GM18909 (cell line): ENCODE measurements around the gene RAPGEF3.
A peak's percentile ranks its signal among the peaks of the same experiment; 100 is the strongest.

ENCODE experiments used
- ATAC-seq: cut with Tn5 transposase; IDR thresholded peaks from one replicate; pipeline ENCODE4 v1.9.1; 2021; ENCODE audit warnings: mild to moderate bottlenecking; ENCODE audit not compliant: unreplicated experiment, poor library complexity

The RAPGEF3 gene

DNA sequence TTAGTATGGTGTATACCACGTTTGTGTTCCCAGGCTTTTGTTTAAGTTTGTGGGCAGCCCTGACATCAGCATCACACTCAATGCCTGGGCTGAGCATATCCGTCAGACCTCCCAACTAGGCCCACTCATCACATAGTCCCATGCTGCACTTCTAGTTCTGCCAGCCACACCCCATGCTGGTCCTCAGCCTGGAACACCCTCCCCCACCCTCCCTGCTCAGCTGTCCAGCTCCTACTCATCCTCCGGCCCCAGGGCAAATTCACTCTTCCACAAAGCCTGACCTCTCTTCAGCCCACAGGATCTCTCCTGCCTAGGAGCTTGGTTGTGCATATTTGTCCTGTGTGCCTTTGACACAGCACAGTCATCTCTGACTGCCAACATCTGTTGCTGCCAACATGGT, 29.4 kb downstream of the RAPGEF3 start:
- ATAC-seq = no peak

DNA sequence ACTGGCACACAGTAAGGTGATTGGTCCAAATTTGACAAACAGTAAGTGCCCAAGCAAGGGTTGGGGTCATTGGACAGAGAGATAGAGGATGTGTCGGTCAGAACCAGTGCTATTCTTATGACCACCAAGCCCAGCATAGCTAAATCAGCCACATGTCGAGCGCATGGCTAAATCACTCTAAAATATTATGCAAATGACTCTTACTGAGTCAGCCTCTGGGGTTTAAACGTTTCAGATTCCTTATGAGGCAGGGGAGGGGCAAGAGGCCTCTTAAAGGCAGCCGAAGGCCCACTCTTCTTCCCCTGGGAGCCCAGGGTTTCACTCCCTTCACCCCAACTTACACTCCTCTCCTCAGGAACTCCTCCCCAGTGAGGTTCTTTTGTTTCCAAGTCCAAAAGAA, 32.8 kb downstream of the RAPGEF3 start:
- peak; percentile 79 for ATAC-seq

DNA sequence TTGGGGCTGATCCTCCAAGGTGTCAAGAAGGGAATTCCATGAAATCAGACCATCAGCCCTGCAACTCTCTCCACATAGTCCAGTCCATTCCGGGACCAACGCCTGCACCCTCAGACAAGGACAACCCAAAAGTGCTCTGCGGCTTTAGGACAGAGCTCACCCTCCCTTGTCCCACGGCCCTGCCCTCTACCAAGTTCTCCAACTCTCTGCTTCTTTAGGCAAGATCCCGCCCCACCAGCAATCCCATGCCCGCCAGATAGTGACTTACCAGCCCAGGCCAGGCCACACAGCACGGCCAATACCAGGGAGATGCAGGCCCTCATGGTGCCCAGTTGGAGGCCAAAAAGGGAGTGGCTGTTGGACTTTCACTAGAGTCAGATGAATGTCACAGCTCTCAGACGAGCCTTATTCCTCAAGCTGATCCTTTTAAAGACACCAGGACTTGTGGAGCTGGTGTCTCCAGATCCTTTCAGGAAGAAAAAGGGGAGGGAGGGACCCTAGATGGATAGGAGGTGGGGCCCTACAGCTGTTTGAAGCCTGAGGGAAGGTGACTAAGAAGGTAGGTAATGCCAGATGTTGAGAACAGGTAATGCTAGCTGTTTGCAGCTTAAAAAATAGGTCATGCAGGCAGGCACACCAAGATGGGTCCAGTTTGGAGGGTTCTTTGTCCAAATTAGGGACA, 33.4 kb downstream of the RAPGEF3 start, which contains the start of gene ENDOU:
ENDOU (minus strand) TSS at position 400 of the 682 bp plus-strand sequence; CDS start at position 323, 77 bp downstream.
- ATAC-seq = no peak

DNA sequence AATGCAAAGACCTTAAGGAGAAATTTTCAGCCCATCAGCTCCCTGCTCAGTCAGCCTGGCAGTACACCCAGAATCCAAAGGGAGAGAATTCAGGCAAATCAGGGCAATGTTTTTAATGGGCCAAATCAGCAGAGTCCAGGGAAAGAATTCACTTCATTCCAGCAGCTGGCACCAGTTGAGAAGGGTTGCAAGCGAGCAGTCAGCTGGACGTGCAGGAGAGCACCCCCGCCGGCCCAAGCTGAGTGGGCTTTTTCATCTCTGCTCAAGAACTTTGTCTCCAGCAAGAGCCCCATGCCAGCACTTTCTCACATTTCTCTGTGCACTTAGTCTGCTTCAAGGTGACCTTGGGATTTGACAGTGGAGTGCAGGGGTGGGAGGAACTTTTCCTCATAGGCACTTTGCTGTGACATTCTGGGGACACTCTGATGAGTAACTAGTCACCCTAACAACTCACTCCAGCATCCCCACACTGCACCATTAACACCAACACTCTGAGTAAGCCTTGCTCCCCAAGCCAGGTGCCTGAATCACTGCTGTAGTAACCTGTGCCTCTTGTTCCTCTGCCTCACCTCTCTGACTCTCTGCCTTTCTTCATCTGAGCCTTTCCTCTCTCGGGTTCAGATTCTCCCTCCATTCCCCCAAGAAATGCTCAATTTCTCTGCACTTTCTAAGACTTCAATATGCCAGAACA, 35.6 kb downstream of the RAPGEF3 start:
- ATAC-seq = no peak

DNA sequence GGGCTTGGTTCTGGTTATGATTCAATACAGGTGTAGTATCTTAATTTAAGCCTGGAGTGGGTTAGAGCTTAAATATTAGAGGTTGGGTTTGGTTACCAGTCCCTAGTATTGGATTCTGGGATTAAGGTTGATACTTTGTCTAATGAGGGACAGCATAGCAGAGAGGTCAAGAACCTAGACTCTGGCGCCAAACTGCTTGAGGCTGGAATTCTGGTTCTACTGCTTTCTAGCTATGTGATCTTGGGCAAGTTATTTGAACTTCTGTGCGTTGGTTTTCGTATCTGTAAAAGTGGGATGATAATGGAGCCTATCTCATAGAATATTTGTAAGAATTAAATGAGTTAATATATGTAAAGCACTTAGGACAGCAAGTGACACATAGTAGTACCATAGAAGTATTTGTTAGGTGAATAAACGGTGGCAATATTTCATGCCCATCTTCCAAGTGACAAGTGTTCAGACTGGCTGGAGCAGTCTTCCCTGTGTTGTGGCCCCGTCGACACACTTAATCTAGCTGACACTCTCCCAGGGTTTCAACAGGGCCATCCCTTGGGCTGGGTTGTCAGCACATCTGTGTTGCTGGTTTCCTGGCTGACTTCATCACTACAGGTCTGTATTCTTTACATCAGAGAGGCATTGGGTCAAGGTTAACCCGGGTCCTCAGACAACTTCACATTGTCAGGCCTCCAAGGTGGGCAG, 36.4 kb downstream of the RAPGEF3 start:
- ATAC-seq = no peak

DNA sequence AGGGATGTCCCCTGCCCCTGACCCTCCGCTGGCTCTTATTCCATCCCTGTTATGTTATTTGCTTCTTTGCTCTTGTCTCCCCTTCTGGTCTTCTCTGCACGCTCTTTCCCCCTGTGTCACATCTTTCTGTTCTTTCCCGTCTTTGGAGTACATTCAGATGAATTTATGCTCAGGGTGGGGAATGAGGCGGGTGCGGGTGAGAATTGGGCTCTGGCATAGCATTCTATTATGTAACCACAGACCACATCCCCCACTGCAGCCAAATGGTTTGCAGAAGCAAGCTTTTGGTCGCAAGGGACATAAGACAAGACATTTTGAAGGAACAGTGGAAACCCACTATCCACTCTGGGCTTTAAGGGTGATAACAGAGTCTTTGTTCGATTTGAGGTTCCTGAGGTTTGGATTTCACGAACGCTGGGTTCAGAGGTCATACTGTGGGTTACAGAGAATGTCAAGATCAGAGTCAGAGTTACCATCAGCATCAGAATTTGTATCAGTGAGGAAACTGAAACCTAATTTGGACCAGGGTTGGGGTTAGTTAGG, 37.2 kb downstream of the RAPGEF3 start:
- ATAC-seq = no peak

DNA sequence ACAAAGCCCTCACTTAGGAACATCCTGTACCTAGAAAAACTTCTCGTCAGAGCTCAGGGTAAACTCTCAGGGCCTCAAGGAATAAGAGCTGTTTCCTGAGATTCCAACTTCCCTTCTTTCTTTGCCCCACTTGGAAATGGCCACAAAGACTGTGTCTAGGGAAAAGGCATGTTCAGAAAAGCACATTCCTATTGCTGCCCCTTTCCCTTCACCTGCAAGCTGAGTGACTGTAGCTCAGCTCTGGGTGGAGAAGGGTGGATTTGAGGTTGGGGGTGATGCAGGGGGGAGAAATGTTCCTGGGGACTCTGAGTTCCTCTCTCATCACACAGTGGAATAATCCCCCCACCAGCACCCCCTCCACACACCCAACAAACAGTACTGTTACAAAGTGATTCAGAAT, 40.1 kb downstream of the RAPGEF3 start:
- no peak for ATAC-seq

DNA sequence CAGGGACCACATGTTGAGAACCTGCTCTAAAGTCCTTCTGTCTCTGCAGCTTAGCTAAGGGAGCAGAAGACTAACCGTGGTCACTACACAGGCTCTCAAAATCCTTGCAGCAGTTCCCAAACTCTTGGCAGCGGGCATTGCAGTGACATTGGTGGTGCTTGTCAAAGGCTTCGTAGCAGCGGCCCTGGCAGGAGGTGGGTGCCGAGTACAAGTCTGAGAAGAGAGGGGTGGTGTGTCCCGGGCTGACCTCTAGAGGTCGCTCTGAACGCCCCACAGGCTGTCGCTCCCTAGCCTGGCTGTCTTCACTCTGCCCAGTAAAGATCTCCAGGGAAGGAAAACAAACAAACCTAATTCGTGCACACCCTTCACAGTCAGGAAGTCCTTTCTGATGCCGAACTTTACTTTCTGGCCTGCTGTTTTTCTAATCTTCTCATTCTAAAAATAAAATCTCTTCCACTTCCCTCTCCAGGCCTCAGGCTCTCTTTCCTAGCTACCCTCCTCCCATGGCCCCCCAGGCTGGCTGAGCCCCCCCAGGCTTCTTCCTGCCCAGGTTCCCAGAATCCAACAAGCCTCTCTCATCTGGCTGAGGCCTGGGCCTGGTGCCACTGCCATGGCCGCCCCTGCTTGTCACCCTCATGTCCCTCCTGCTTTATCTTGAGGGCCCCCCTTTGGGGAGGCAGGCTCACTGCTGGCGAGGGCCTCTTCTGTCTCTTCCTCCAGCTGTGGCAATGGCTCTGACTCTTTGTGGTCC, 41.1 kb downstream of the RAPGEF3 start:
- no peak for ATAC-seq

DNA sequence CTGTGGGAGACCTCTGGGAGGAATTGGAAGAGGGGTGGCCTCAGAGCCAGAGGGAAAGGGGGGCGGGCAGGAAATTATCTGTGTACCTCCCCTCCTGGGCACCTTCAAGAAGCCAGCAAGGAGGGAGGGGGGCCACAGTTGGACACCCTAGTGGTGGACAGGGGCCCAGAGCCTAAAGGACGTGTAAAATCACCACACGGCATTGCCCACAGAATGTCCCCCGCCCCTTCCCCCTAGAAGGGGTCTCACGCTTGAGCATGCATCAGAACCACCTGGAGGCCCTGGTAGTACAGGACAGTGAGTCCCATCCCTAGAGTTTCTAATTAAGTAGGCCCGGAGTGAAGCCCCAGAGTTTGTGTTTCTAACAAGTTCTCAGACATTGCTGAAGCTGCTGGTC, 41.6 kb downstream of the RAPGEF3 start:
- no peak for ATAC-seq

DNA sequence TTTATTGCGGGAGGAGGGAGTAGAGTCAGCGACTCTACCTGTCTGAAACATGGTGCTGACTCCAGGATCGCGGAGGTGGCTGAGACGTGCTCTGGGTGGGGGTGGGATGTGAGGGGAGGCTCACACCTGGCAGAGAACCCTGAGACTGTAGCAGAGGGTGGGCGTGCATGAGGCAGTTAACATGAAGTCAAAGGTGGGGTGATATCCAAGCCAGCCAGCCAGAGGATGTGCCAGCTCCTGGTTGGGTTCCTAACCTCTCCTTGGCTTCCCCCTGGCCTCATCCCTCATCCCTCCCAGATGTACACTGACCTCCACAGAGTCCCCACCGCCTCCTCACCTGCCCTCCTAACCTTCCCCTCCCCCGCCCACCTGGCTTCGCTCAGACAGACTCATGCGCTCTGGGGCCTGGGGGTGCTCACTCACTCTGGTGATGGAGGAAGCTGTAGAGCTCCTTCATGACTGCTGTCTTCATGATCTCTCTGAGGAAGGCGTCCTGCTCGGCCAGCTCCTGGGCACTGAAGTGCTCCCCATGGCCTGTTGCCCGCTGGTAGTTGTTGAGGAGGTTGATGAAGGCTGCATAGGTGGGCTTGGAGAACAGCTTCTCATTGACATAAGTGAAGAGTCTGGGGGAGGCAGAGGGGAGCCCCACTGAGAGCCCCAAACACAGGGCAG, 42.7 kb downstream of the RAPGEF3 start:
- no peak for ATAC-seq

DNA sequence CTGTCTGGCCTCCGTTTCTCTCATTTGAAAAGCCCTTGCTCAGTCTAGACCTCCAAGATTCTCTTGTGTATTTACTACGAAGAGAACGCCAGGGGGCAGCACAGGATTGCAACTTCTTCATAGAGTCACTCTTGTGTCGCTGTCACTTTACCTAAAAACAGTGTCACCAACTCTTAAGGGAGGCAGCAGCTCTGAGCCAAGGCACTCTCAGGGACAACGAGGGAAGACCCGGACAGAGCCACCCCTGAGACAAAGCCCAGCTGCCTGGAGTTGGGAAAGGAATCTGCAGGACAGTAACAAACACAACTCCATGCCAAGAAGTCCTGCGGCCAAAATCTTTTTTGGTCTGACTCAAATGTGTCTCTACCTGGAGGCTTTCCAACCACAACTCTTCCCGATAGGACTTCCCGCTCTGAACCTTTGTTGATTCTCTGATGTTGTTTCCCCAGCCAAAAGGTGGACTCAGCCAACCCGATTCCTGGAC, 43.2 kb downstream of the RAPGEF3 start:
- peak; percentile 78 for ATAC-seq

DNA sequence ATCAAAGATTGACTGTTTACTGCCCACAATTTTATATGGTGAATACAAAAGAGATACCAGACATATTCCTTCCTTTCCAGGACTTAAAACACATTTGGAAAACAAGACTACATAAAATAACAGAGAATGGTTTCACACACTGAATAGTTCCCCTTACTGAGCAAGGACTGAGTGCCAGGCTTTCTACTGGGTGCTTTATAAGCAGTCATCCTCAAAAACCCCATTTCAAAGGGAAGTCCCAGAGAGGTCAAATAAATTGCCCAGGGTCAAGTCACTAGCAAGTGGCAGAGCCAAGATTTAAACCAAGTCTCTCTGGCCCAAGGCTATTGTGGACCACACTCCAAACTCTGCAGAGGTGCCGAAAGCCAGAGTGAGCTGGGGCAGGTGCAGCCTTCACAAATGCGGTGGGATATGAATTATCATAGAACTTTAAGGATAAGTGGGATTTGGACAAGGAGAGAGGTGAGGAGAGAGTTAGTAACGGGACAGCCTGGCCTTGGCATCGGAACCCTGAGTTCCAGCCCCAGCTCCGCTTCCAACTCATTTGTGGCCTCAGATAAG, 43.8 kb downstream of the RAPGEF3 start:
- ATAC-seq = peak; percentile 19

DNA sequence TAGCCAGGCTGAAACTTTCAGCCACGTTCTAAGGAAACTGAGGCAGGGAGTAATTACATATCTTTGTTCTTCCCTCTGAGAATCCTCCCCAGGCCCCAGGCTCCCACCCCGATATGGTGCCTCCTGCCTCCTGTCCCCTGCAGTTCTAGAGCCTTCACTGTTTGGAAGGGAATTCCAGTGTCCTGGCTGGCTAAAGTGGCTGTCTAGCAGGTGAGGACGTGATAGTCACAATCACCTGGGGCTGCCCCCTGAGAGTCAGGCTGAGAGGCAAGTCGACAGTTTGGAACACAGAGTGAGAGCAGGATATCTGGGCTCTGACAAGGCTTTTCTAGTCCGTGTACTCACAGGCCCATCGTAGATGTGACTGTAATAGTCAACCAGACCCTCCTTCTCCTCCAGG, 46.5 kb downstream of the RAPGEF3 start:
- ATAC-seq = no peak

DNA sequence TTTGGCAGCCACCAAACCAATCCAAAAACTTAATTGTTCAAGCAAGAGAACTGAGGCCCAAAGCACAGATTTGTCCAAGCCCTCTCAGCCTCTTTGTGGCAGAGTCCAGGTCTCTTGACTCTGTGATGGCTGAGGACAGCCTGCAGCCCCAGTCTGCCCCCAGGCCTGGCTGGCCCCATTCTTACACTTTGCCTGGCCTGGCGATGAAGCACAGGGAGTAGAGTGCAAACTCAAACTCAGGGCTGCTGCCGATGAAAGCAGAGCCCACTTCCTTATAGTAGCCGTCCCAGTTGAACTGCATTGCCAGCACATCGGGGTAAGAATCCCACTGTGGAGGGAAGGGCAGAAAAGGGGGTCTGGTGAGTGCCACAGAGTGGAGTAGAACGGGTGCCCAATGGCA, 47.2 kb downstream of the RAPGEF3 start:
- no peak for ATAC-seq

DNA sequence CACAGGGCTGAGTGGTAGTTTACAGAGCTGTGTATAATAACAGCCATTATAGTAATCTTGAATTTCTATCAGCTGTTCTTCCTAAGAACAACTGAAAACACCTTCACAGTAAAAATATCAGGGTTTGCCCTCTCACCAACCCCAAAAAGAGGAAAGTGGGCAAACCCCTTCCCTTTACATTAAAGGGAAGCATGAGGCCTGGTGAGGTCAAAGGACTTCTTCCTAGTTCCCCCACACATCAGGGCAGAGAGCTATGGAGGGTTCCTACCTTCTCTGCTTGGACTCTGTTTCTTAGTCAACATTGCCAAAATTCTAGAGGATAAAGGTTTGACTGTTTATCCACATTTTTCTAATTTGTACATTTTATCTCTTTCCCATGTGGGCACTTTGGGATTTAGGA, 48.4 kb downstream of the RAPGEF3 start:
- ATAC-seq = no peak

DNA sequence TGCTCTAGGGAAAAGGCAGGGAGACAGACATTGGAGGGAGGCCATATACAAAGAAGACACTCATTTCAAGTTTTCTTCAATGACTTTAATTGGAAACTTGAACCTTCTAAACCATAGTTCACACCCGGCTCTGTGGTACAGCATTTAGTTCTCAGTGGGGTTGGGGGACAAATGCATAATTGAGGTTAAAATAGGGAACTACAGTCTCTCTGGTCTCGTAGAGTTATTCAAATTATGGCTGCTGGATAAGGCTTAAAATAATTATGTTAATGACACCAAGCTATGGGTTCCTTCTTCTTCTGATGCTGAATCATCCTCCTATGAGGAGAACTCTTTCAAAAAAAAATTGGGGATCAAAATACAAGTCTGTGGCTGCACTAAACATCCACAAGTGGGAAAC, 49.0 kb downstream of the RAPGEF3 start:
- ATAC-seq = no peak

DNA sequence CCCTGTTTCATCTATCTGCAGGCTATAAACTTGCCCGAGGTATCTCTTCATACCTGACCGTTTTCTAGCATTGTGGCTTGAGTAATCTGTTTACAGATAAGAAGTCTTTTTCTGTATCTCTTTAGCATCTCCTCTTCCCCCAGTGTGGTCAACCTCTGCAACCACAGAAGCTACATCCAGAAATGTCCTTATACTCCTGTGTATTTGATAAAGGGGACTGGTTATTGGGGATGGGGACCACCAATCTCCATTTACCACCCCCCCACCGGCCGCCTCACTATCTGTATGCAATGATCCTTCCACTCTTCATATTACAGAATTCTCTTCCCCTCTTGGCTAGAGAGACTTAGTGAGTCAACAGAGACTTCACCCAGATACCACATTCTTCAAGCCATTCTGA, 49.4 kb downstream of the RAPGEF3 start:
- no peak for ATAC-seq

DNA sequence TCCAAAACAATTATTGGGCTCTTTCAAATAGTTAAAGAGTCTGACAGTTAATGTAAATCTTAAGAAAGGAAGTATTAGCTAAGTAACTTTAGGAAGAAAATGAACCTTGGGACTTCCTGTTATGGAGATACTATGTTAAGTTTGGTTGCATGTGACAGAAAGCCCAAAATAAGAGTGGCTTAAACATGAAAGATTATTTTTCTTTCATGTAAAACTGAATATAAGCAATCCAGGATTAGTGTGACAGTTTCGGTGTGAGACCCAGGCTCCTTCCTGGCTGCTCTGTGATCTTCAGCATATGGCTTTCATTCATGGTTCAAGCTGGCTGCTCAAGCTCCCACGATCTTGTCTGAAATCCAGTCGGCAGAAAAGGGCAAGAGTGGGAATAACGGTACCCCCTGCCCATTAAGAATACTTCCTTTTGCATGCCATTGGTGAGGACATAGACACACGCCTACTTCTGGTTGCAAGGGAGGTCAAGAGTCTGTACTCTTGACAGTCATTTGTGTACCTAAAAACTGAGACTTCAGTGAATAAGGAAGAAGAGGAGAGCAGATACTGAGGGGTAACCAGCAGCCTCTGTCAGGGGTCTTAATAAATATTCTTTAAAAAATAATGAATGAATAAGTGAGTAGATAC, 50.7 kb downstream of the RAPGEF3 start:
- no peak for ATAC-seq

DNA sequence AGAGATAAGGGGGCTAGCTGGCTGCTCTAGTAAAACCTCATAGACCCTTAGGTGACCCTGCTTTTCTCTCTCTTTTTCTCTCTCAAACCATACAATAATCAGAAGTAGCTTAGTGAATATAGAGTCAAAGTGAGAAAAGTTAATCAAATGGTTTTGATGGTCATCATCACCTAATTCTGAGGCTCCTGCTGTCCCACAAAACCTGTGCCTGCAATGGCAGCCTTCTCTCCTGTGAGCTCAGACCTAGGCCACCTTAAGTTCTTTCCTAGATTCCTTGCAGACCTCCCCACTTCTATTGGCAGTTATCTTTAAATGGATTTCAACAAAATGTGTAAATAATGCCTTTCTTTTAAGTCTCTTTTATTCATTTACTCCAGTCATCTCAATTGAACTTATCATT, 51.3 kb downstream of the RAPGEF3 start:
- no peak for ATAC-seq
